ENCODE results near the gene AK4.

DNA sequence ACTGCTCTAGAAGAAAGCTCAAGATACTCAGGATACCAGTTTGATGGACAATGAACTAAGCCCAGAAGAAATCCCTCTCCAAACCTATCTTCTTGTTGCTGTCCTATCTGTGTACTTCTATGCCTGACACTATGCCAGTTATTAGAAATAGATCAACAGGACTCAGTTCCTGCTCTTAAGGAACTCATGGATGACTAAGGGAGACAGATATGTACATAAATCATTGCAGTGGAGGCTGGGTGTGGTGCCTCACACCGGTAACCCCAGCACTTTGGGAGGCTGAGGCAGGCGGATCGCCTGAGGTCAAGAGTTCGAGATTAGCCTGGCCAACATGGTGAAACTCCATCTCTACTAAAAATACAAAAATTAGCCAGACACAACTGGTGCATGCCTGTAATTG lies 42.4 kb upstream of the AK4 start:
- TF ChIP-seq CTCF (IDR thresholded peaks at IDR 0.05) (no peak), POLR2AphosphoS5 (IDR thresholded peaks at IDR 0.05) (no peak)

Data from upper lobe of left lung (tissue), 4 donors.